ENCODE data around the gene TIMM22. TPM values are rescaled to one million over a fixed set of nuclear protein-coding genes. Genes with fewer than 3 reads are reported as not detected.
"Not testable (repeated sequence)": the region's sequence is repeated elsewhere in the genome, so short reads cannot be mapped to it uniquely, and the experiment has no call there.

TIMM22 gene
- total and polyA plus RNA-seq, 2 of the 13 experiments (the other 11 are each of a cell fraction or from before 2014, with no cell fraction given) = 6.2 to 15.5 TPM

- in situ Hi-C loops (cut with HindIII; ENCODE audit: extremely low pct_ligation_motif_present, low pct_unique_long_range_greater_than_20kb) = no loop called here
- Histone ChIP-seq H3K4me2 (ENCODE audit: low read depth, low read length) (no peak overlapping the region), H3K36me3 (replicated peaks in 1 of 2; ENCODE audit: control insufficient read depth in 1 of 2, insufficient read depth in 2 of 2, low read length in 2 of 2) (no peaks in the 10 kb centered on the region; a peak in 1 of 5 replicates), H2AFZ (ENCODE audit: low read length) (no peak overlapping the region), H3K9ac (ENCODE audit: insufficient read depth, low read depth, low read length) (no peak overlapping the region), H3K27ac (ENCODE audit: extremely low read length, insufficient read depth, low read length) (no peak overlapping the region), H3K4me1 (ENCODE audit: insufficient read depth, low read length) (peaks cover 33% of the 10 kb centered on the region), H4K20me1 (ENCODE audit: insufficient read depth, low read length) (0 out of 2 replicates have a peak, but pooled peaks cover 2% of the 10 kb centered on the region), H3K4me3 (replicated peaks in 1 of 3; ENCODE audit: insufficient read depth in 1 of 3, low read depth in 2 of 3, low read length in 3 of 3) (no peak overlapping the region), H3K79me2 (ENCODE audit: insufficient read depth, low read length) (peaks cover 70% of the 10 kb centered on the region), H3K27me3 (ENCODE audit: control insufficient read depth in 1 of 2, insufficient read depth in 2 of 2, low read length in 2 of 2) (no peaks in the 10 kb centered on the region), H3K9me3 (ENCODE audit: low read length) (no peaks in the 10 kb centered on the region)
- DNase-seq (ENCODE audit: low spot score) (no peak), ATAC-seq (peak; percentile 60), FAIRE-seq (no peak)
- BruUV-seq (replicated peaks) = no TSS peak
- intact Hi-C loops (cut with micrococcal nuclease; ENCODE audit: unreplicated experiment) = no loop called here
- ChIA-PET POLR2A (interaction anchor here (0.8 kb wide), 1 partner anchor 243 kb away, joined by 3 read pairs; no protein-coding TSS in a partner anchor), CTCF (ENCODE audit: low intra/inter-chr PET ratio, low total read pairs) (no interaction called here)
- 83% methylated on average over 12 of the region's 12 CpGs for WGBS (ENCODE audit: low lambda C conversion rate)
- TF ChIP-seq ZNF75D (CRISPR knock-in tag; IDR thresholded peaks at IDR 0.05; ENCODE audit: borderline replicate concordance) (no peak), ZBTB38 (CRISPR knock-in tag; IDR thresholded peaks at IDR 0.05) (peak; percentile 66)
These were observed 23.9 kb upstream of the TIMM22 start for GRCh38 chr17:973053-973452.

GRCh38 chr17:974778-975177 is 22.2 kb upstream of the TIMM22 start:
- BruUV-seq (replicated peaks); H3K4me3 ChIP-seq (replicated peaks in 1 of 3; ENCODE audit: insufficient read depth in 1 of 3, low read depth in 2 of 3, low read length in 3 of 3); H3K9ac ChIP-seq (ENCODE audit: insufficient read depth, low read depth, low read length); POLR2A ChIA-PET; H3K27me3 ChIP-seq (ENCODE audit: control insufficient read depth in 1 of 2, insufficient read depth in 2 of 2, low read length in 2 of 2); FAIRE-seq; H3K36me3 ChIP-seq (replicated peaks in 1 of 2; ENCODE audit: control insufficient read depth in 1 of 2, insufficient read depth in 2 of 2, low read length in 2 of 2); CTCF ChIA-PET (ENCODE audit: low intra/inter-chr PET ratio, low total read pairs); H4K20me1 ChIP-seq (ENCODE audit: insufficient read depth, low read length); ATAC-seq; H3K27ac ChIP-seq (ENCODE audit: extremely low read length, insufficient read depth, low read length); H3K9me3 ChIP-seq (ENCODE audit: low read length); in situ Hi-C loops (cut with HindIII; ENCODE audit: extremely low pct_ligation_motif_present, low pct_unique_long_range_greater_than_20kb); H2AFZ ChIP-seq (ENCODE audit: low read length); H3K4me2 ChIP-seq (ENCODE audit: low read depth, low read length); DNase-seq (ENCODE audit: low spot score): not testable (repeated sequence)
- Histone ChIP-seq H3K79me2 (ENCODE audit: insufficient read depth, low read length) (peaks cover 60% of the 10 kb centered on the region), H3K4me1 (ENCODE audit: insufficient read depth, low read length) (peaks cover 35% of the 10 kb centered on the region)
- WGBS (ENCODE audit: low lambda C conversion rate) = 95% methylated on average over 2 of the region's 2 CpGs
- intact Hi-C loops (cut with micrococcal nuclease; ENCODE audit: unreplicated experiment) = loop anchor here (5.0 kb wide), 1 partner anchor 37 kb away; no protein-coding TSS in a partner anchor
- peak; percentile 70 for TF ChIP-seq ZNF770 (CRISPR knock-in tag; IDR thresholded peaks at IDR 0.05)
